HEK293 (cell line): ENCODE data around the gene TBC1D4.

Experiments used
- REPIN1 ChIP-seq: fragments of 450-650 bp; formaldehyde crosslinking; IDR thresholded peaks from 2 replicates; pipeline ENCODE4 v1.5.1; 2017; ENCODE audit warnings: missing biosample characterization, missing genetic modification characterization, low read depth
- REST ChIP-seq: fragments of 450-650 bp; formaldehyde crosslinking; IDR thresholded peaks from 2 replicates; pipeline ENCODE4 v1.5.1; 2016; ENCODE audit warnings: missing biosample characterization, missing genetic modification characterization
- ZBTB6 ChIP-seq: fragments of 450-650 bp; formaldehyde crosslinking; IDR thresholded peaks from 2 replicates; pipeline ENCODE4 v1.5.1; 2017; ENCODE audit warnings: missing biosample characterization, missing genetic modification characterization
- ZNF24 ChIP-seq: fragments of 450-650 bp; formaldehyde crosslinking; IDR thresholded peaks from 2 replicates; pipeline ENCODE4 v1.5.1; 2016; ENCODE audit warnings: missing biosample characterization, missing genetic modification characterization
- ZNF274 ChIP-seq, 2 experiments: fragments of 200-500 bp in 1 of 2; fragments of 450-650 bp in 1 of 2; sonication (Bioruptor generic) in 1 of 2; formaldehyde crosslinking in 1 of 2; IDR thresholded peaks; 2 replicates each; pipeline versions ENCODE4 v1.5.1 to v1.6.1; 2014 to 2016; ENCODE audit warnings: borderline replicate concordance in 1 of 2, inconsistent platforms in 1 of 2, low read length in 1 of 2, missing biosample characterization in 1 of 2, missing genetic modification characterization in 1 of 2
- TF ChIP-seq, protein P1 (sequence below): fragments of 450-650 bp; formaldehyde crosslinking; IDR thresholded peaks from 2 replicates; pipeline ENCODE4 v1.5.1; 2016; ENCODE audit warnings: missing biosample characterization, missing genetic modification characterization
- TF ChIP-seq, protein P2 (sequence below): fragments of 450-650 bp; formaldehyde crosslinking; IDR thresholded peaks from 2 replicates; pipeline ENCODE4 v1.5.0; 2017; ENCODE audit warnings: missing biosample characterization, missing genetic modification characterization, borderline replicate concordance
- TF ChIP-seq, protein P3 (sequence below): fragments of 450-650 bp; formaldehyde crosslinking; IDR thresholded peaks from 2 replicates; pipeline ENCODE4 v1.5.1; 2016; ENCODE audit warnings: missing biosample characterization, missing genetic modification characterization, borderline replicate concordance
- TF ChIP-seq, protein P4 (sequence below): fragments of 450-650 bp; formaldehyde crosslinking; IDR thresholded peaks from 2 replicates; pipeline ENCODE4 v1.5.1; 2017; ENCODE audit warnings: missing biosample characterization, missing genetic modification characterization

- TF ChIP-seq, protein P1, sequence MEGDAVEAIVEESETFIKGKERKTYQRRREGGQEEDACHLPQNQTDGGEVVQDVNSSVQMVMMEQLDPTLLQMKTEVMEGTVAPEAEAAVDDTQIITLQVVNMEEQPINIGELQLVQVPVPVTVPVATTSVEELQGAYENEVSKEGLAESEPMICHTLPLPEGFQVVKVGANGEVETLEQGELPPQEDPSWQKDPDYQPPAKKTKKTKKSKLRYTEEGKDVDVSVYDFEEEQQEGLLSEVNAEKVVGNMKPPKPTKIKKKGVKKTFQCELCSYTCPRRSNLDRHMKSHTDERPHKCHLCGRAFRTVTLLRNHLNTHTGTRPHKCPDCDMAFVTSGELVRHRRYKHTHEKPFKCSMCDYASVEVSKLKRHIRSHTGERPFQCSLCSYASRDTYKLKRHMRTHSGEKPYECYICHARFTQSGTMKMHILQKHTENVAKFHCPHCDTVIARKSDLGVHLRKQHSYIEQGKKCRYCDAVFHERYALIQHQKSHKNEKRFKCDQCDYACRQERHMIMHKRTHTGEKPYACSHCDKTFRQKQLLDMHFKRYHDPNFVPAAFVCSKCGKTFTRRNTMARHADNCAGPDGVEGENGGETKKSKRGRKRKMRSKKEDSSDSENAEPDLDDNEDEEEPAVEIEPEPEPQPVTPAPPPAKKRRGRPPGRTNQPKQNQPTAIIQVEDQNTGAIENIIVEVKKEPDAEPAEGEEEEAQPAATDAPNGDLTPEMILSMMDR: no peak
- TF ChIP-seq, protein P2, sequence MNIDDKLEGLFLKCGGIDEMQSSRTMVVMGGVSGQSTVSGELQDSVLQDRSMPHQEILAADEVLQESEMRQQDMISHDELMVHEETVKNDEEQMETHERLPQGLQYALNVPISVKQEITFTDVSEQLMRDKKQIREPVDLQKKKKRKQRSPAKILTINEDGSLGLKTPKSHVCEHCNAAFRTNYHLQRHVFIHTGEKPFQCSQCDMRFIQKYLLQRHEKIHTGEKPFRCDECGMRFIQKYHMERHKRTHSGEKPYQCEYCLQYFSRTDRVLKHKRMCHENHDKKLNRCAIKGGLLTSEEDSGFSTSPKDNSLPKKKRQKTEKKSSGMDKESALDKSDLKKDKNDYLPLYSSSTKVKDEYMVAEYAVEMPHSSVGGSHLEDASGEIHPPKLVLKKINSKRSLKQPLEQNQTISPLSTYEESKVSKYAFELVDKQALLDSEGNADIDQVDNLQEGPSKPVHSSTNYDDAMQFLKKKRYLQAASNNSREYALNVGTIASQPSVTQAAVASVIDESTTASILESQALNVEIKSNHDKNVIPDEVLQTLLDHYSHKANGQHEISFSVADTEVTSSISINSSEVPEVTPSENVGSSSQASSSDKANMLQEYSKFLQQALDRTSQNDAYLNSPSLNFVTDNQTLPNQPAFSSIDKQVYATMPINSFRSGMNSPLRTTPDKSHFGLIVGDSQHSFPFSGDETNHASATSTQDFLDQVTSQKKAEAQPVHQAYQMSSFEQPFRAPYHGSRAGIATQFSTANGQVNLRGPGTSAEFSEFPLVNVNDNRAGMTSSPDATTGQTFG: no peak
- TF ChIP-seq ZBTB6 (tag by site-specific recombination) (no peak), ZNF274 (IDR thresholded peaks at IDR 0.05; ENCODE audit: low read length) (no peak), ZNF274 (tag by site-specific recombination; IDR thresholded peaks at IDR 0.05; ENCODE audit: borderline replicate concordance) (no peak), ZNF24 (tag by site-specific recombination) (no peak), REPIN1 (tag by site-specific recombination) (no peak), REST (tag by site-specific recombination) (no peak)
- TF ChIP-seq, protein P3, sequence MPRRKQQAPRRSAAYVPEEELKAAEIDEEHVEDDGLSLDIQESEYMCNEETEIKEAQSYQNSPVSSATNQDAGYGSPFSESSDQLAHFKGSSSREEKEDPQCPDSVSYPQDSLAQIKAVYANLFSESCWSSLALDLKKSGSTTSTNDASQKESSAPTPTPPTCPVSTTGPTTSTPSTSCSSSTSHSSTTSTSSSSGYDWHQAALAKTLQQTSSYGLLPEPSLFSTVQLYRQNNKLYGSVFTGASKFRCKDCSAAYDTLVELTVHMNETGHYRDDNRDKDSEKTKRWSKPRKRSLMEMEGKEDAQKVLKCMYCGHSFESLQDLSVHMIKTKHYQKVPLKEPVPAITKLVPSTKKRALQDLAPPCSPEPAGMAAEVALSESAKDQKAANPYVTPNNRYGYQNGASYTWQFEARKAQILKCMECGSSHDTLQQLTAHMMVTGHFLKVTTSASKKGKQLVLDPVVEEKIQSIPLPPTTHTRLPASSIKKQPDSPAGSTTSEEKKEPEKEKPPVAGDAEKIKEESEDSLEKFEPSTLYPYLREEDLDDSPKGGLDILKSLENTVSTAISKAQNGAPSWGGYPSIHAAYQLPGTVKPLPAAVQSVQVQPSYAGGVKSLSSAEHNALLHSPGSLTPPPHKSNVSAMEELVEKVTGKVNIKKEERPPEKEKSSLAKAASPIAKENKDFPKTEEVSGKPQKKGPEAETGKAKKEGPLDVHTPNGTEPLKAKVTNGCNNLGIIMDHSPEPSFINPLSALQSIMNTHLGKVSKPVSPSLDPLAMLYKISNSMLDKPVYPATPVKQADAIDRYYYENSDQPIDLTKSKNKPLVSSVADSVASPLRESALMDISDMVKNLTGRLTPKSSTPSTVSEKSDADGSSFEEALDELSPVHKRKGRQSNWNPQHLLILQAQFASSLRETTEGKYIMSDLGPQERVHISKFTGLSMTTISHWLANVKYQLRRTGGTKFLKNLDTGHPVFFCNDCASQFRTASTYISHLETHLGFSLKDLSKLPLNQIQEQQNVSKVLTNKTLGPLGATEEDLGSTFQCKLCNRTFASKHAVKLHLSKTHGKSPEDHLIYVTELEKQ (tag by site-specific recombination): no peak
- TF ChIP-seq, protein P4, sequence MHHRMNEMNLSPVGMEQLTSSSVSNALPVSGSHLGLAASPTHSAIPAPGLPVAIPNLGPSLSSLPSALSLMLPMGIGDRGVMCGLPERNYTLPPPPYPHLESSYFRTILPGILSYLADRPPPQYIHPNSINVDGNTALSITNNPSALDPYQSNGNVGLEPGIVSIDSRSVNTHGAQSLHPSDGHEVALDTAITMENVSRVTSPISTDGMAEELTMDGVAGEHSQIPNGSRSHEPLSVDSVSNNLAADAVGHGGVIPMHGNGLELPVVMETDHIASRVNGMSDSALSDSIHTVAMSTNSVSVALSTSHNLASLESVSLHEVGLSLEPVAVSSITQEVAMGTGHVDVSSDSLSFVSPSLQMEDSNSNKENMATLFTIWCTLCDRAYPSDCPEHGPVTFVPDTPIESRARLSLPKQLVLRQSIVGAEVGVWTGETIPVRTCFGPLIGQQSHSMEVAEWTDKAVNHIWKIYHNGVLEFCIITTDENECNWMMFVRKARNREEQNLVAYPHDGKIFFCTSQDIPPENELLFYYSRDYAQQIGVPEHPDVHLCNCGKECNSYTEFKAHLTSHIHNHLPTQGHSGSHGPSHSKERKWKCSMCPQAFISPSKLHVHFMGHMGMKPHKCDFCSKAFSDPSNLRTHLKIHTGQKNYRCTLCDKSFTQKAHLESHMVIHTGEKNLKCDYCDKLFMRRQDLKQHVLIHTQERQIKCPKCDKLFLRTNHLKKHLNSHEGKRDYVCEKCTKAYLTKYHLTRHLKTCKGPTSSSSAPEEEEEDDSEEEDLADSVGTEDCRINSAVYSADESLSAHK (tag by site-specific recombination): no peak
These were observed 48.6 kb upstream of the TBC1D4 start for GRCh38 chr13:75530549-75530961.
